GM19043 (cell line): ENCODE results near the gene IFI16.
A peak's percentile ranks its signal among the peaks of the same experiment; 100 is the strongest.
"Not testable (repeated sequence)": the region's sequence is repeated elsewhere in the genome, so short reads cannot be mapped to it uniquely, and the experiment has no call there.

Experiments used
- ATAC-seq: cut with Tn5 transposase; IDR thresholded peaks from one replicate; pipeline ENCODE4 v1.9.1; 2021; ENCODE audit warnings: low read depth; ENCODE audit not compliant: unreplicated experiment

Gene IFI16

DNA sequence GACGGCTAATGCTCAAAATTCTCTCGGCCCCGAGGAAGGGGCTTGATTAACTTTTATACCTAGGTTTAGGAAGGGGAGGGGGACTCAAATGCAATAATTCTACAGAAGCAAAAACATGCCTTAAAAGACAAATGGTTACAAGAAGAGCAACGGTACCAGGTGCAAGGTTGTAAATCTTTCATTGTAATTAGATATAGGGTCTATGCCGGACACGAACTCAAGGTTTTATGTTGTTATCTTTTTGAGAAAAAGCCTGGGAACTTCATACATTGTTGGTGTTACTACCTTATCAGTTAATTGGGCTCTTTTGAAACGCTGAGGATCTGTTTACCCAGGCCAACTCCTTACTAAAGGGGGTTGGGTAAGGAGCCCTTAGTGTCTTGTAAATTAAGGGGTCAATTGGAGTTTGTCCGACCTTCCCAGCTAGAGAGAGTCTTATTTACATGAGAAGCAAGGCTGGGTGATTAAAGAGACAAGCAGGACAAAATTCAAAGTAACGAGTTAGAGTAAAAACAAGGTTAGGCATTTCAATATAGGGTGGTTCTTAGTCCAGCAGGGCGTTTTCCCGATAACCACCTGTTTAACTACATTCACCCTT, 3.4 kb upstream of the IFI16 start:
- ATAC-seq = not testable (repeated sequence)

DNA sequence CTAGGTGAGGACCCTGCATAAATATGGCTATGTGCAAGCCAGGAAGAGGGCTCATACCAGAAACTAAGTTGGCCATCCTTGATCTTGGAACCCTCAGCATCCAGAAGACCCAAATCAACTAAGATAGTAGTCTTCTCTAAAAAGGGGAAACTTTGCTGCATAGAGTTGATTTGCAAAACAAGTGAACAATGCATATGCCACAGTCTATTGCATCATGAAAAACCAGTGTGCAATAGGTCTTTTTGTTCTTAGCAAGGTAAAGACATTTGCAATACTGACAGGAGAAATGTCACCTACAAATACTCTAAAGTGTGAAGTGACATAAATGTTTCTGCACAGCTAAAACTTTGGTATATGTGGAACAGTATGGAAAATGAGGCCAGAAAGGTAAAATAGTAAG, 2.0 kb upstream of the IFI16 start:
- no peak for ATAC-seq

DNA sequence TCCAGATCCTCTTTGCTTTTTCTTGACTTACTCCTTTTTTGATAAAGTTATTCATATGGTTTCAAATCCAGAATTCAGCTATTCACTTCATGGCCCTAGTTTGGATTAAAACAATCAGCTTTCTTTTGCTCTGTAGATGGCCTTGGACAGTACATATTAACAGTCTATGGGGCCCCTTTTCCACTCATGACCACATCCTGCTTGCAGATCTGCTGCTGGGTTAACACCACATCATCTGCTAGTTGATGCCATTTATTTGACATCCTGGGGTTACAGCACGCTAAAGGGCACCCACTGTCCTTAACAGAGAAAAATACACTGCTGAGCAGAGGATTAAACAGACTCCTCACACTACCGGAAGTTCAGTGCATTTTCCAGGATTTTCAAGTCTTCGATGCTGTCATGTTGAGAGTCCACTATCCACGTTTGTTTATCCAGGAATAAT, 941 bp upstream of the IFI16 start:
- peak; percentile 66 for ATAC-seq

DNA sequence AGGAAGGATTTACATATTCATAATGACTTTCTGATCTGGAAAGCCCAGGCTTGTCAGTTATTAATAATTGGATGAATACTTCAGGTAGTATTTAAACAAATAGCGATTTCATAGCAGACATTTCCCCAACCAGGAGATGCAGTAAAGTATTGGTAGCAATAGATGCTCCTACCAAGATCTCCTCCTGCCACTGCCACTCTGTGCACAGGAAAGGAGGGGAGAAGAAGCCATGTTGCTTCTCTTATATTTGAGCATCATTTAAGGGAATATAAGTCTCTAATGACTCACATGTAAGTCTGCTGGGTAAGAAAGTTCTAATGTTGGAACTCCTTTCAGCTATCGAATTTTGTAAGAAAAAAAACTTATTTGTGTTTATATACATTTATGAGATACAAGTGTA, 420 bp upstream of the IFI16 start:
- no peak for ATAC-seq

DNA sequence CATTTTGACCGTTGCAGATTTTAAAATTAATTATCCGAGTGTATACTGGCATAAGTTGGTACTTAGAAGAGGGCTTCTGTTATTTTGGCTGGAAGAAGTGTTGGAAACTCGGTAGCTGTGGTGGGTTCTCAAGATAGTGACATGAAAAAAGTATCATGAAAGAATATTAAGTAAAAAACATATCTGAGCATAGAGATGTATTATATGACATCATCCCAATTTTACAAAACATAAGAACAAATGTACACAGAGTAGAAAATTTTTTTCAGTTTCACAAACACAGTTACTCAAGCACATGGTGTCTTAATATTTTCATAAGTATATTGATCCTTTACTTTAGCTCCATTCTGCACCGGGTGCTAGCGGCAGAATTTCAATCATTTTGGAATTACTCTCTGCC, 684 bp downstream of the IFI16 start:
- no peak for ATAC-seq

GRCh38 chr1:159011001-159011400, 1.3 kb downstream of the IFI16 start:
- not testable (repeated sequence) for ATAC-seq

DNA sequence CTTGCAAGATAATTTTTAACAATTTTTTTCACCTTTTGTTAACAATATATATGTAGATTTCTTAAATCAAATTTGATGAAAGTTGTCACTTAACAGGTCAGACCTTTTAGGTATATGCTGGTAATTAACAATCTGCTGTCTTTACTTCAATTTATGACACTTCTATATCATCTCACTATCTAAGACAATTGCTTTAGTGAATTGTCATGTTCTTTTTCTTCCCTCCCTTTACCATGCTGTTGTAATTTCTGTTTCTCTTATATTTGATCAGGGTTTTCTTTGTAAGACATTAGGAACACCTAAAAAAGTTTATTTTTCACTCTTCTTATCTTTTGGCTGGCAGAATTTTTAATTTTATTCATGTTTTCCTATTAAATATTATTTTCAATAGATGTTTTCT, 2.0 kb downstream of the IFI16 start:
- ATAC-seq = no peak

GRCh38 chr1:159012495-159012894, 2.8 kb downstream of the IFI16 start:
- ATAC-seq = peak; percentile 23

DNA sequence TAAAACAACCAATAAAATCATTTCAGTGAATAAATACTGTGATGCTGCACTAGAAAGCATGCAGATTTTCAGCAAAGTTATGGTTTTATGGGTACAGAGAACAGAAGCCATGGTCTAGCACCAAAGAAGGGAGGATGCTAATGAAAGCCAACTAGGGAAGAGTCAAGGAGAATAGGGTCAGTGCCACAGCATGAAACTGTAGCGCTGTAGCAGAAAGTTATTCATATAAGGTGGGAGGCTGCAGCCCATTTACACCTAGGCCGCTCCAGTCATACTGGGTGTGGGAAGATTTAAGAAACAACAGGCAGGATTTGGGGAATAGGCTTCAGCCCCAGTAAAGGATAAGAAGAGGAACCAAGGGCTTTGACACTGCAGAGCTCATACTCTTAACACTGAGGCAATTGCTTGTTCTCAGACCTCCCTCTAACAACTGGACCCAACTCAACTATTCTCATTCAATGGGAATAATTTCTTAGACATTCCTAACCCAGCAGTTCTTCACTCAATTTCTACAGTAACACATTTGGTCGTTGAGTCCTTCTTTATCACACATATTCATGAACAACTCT, 4.4 kb downstream of the IFI16 start:
- no peak for ATAC-seq

DNA sequence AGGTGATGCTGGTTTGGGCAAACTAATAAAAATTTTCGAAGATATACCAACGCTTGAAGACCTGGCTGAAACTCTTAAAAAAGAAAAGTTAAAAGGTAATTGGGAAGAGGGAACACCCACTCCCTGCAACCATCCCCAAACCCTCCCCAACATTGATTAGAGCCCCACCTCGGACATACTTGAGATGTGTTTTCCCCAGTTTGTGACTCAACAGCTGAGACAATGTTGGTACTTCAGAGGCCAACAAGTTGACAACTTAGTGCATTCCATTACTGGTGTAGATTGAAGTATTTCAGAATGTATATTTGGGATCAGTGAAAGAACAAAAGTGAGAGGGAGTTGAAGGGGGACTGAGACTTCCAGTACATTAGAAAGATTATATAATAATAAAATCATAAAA, 5.1 kb downstream of the IFI16 start:
- ATAC-seq = no peak

DNA sequence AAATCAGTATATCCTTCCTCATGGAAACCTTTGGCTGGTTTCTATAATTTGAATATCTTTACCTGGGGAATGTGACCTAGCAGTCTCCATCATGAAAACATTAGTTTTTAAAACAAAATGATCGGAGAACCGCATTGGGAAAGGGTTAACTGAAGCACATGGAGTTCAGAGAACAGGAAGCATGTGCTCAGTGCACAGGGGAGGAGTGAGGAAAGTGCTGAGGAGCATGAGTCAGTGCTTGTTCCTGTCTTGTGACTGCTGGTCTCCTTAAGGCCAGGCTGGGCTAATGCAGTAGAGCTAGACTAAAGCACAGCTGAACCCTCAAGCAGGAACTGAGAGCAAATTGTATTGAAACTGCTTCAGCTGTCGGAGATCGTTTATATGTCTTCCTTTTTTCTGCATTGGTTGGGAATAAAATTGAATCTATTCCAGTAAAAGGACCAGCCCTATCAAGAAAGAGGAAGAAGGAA, 5.8 kb downstream of the IFI16 start:
- ATAC-seq = peak; percentile 94

DNA sequence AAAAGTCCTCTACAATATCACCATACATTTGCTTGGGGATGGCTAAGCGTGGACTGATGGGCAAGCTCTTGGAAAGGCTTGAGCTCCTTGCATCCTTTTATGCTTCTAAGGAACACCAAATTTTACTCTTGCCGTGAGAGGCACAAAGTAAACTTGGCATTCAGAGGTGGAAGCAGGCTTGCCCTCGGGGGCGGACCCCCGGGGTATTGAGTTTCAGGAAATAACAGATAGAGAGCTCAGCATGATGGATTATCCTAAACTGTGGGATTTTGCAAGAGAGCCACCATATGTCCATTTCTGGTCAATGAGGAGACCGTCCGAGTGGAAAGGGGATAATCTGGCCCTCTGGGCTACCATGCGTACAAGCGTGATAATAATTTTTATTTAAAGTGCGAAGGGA, 14.0 kb downstream of the IFI16 start:
- no peak for ATAC-seq

GRCh38 chr1:159025043-159025442, 15.3 kb downstream of the IFI16 start:
- ATAC-seq = no peak

DNA sequence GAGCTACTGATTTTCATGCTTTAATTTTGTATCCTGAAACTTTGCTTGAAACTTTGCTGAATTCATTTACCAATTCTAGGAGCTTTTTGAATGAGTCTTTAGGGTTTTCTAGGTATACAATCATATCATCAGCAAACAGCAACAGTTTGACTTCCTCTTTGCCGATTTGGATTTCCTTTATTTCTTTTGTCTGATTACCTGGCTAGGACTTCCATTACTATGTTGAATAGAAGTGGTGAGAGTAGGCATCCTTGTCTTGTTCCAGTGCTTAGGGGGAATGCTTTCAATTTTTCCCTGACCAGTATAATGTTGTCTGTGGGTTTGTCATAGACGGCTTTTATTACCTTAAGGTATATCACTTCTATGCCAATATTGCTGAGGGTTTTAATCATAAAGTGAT, 17.1 kb downstream of the IFI16 start:
- ATAC-seq = not testable (repeated sequence)

GRCh38 chr1:159030311-159030710, 20.6 kb downstream of the IFI16 start:
- ATAC-seq = no peak

GRCh38 chr1:159030877-159031447, 21.3 kb downstream of the IFI16 start:
- ATAC-seq = no peak

DNA sequence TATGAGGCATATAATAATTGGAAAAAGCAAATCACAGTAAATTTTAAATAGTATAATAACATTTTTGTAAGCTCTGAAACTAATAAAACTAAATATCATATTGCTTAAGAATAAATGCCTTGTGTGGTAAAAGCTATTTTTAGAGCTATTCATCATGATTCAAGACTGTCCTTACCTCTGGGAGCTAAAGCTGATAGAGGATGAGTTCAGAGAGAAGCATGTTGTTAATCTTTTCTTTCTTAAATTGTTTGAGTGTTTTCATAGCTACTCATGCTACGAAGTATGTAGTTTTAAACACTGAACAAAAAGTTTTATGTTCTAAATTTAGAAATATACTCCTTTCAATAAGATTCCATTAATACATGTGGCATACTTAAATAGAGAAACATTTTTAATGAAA, 30.5 kb downstream of the IFI16 start:
- no peak for ATAC-seq

GRCh38 chr1:159040893-159041724, 31.4 kb downstream of the IFI16 start:
- ATAC-seq = no peak

GRCh38 chr1:159046486-159046885, 36.8 kb downstream of the IFI16 start:
- not testable (repeated sequence) for ATAC-seq

- no peak for ATAC-seq
Measured at GRCh38 chr1:159051436-159051835, 41.7 kb downstream of the IFI16 start.

GRCh38 chr1:159054427-159054826, 44.7 kb downstream of the IFI16 start:
- no peak for ATAC-seq
